ENCODE data around the gene ARHGDIG.

DNA sequence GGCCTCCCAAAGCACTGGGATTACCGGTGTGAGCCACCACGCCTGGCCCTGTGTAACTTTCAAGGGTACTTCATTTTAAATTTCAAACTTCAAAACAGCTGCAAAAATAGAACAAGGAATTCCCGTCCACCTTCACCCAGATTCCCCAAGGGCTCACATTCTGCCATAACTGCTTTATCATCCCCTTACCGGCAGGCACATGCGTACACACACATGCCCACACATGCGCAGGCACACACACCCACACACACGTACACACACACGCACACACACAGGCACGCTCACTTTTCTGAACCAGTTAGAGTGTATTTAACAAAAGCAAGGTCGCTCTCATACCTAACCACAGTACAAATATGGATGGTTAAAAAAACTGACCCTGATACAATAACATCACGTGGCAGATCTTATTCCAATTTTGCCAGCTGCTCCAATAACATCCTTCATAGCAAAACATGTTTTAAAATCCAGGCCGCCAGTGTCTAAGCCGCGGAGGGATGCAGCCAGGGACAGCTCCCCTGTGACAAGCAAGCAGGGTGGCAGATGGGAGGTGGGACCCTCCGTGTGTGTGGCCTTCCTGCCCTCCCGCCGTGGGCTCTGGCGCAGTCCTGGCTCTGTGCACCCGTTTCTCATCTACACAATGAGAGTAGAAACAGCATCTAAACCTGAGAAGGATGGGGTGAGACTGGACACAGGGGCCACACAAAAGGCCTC is 25.7 kb downstream of the ARHGDIG start:
- no peak for TF ChIP-seq GATA2 (IDR thresholded peaks at IDR 0.05; ENCODE audit: low read depth, low read length)
- TF ChIP-seq GATA3 (IDR thresholded peaks at IDR 0.05; ENCODE audit: low read depth, low read length): no peak

All from SH-SY5Y (cell line).